Epidermal melanocyte (primary cell): ENCODE measurements around the gene THAP12.

ENCODE experiments used
- DNase-seq: peaks from one replicate; pipeline ENCODE4 v3.0.0; 2011; ENCODE audit warnings: low spot score; ENCODE audit not compliant: insufficient read length

THAP12 gene

DNA sequence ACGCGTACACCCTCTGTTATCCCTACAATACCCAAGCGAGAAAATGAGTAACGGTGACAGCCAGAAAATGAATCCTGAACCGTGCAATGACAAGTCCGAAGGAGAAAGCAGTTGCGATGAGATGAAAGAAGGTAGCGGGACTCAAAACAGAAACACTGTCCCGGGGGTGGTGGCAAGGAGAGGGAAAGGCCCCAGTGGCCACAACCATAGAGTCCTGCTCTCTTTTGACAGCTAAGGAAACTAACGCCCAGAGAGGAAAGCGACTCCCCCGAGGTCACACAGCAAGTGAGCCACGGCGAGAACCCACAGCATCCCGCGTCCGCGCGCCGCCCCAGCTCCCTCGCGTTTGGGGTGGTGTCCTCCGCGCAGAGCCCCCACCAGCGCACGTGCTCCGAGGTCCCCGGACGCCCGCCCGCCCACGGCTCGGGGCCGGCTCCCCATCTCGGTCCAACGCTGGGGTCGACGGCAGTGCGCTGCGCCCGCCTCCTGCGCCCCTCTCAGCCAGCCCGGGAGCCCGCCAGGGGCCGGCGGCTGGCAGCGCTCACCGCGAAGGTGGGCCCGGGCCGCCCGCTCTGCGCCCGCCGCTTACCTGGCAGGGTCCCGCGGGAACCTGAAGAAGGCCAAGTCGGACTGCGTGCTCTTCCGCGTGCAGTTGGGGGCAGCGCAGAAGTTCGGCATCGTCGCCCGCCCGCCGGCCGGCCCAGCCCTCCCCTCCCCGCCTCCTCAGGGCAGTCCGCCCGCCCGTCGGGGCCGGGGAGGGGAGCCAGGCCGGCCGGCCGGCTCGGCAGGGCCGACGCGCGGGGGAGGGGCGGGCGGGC lies 564 bp downstream of the THAP12 start:
- no peak for DNase-seq

DNA sequence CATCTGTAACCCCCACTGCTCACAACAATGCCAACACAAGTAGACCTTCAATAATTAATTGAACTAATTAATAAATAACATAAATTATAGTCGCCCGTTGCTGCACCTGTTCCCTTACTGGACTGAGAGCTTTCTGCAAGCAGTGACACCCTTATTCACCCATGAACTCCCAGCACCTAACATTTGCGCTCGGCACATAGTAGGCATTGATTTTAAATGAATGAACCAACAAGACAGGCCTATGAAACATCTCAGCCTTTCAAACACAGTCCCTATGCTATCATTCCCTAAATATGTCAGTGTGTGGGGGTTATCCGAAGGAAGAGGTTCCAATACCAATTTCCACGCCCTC lies 1.1 kb downstream of the THAP12 start:
- no peak for DNase-seq

DNA sequence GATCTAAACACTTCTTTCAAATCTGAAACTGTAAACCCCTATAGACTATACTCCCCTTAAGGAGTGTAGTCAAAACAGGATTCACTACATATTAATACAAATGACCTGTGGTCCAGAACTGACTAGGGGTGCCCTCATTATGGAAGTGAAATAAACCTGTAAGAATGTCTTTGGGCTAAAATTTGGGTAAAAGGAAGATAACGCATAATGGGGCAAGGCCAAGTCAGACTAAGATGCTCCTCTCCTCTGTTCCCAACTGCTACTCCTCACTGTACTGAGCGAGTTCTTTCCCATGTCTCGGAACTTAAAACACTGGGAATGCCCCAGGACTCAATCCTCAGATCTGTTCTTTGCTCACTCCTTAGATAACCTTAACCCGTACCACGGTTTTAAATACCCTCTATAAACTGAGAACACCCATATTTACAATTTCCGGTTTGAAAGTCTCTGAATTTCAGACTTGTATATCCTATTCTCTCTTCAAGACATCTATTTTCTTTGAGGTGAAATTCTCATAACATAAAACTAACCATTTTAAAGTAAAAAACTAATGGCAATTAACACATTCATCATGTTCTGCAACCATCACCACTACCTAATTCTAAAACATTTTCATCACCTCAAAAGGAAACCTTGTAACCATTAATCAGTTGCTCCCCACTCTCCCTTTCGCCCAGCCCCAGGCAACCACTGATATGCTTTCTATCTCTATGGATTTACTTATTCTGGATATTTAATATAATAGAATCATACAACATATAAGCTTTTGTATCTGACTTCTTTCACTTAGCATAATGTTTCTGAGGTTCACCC lies 4.0 kb downstream of the THAP12 start:
- DNase-seq, result no peak

DNA sequence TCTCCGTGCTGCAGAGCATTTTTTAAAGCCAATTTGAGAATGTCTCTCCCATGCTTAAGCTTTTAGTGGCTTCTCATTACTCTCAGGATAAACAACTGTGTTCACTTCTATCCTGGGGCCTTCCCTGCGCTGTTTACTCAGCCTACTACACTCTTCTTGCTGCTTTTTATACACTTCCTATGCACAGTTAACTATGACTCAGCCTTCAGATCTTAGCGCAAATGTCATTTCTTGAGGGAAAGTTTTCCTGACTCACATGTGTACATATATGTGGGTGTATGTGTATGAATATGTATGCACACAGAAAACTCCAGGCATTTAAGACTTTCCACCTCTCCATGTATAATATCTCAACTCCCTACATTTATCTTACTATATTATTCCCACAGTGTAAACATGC lies 9.8 kb downstream of the THAP12 start:
- DNase-seq, result no peak

DNA sequence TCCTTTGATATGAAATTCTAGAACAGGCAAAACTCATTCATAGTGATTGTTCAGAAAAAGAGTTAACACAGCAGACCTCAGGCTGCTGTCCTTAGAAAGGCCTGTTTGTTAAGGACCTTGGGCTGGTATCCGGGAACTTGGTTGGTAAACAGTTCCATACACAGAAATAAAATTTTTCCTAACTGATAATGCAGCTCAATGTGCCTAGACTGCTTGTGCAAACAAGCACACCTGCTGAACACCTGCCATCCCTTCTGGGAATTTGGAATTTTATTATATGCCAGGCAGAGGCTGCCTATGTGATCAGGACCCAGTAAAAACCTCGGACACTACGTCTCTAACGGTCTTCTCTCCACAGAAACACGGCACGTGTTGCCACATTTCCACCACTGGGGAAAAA lies 11.5 kb downstream of the THAP12 start:
- no peak for DNase-seq

DNA sequence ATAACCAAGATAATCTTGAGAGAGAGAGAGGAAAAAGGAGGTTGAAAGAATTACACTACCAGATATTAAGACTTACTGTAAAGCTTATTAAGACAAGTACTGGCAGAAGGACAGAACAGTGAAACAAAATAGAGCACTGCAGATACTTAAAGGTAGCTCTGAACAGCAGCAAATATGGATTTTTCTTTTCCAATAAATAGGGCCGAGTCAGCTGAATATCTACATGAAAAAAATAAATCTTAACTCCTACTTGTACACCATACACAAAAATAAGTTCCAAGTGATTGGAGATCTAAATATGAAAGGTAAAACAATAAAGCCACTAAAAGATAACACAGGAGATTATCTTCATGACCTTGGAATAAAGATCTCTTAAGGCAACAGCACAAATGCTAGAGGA lies 12.4 kb downstream of the THAP12 start:
- DNase-seq, result no peak

DNA sequence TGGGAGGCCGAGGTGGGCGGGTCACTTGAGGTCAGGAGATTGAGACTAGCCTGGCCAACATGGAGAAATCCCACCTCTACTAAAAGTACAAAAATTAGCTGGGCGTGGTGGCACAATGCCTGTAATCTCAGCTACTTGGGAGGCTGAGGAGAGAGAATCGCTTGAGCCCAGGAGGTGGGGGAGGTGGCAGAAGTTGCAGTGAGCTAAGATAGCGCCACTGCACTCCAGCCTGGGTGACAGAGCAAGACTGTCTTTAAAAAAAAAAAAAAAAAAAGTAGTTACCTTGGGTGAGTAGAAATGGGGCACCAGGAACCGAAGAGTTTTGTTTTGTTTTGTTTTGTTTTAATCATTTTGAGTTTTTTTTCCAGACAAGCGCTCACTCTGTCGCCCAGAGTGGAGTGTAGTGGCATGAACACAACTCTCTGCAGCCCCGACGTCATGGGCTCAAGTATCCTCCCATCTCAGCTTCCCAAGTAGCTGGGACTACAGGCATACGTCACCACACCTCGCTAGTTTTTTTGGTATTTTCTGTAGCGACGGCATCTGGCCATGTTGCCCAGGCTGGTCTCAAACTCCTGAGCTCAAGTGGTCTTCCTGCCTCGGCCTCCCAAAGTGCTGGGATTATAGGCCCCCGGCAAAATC lies 15.8 kb downstream of the THAP12 start:
- no peak for DNase-seq

DNA sequence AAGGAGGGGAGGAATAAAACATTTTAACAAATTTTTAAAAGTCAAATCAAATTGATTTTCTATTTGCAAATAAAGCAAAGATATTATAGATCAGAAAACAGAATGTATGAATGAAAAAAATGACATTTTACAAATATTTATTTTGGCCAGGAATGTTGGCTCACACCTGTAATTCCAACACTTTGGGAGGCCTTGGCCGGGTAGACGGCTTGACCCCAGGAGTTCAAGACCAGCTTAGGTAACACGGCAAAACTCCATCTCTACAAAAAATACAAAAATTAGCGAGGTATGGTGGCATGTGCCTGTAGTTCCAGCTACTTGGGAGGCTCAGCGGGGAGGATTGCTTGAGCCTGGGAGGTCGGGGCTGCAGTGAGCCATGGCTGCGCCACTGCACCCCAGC lies 18.2 kb downstream of the THAP12 start:
- no peak for DNase-seq

DNA sequence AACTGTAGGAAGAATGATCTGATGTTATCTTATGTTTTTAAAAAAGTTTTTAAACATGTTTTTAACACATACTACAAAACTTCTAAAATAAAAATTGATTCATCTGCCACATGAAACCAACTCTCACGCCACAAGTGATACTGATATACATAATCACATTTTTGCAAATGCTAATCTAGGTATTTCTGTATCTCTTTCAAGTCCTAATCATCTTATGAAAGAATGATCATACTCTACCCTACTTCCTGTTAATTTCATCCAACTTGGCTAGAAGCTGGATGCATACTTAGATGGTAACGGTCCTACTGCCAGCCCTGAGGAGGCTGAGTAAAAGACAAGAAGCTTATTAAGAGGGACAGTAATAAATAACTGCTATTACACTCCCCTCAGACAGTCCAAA lies 19.2 kb downstream of the THAP12 start:
- no peak for DNase-seq

DNA sequence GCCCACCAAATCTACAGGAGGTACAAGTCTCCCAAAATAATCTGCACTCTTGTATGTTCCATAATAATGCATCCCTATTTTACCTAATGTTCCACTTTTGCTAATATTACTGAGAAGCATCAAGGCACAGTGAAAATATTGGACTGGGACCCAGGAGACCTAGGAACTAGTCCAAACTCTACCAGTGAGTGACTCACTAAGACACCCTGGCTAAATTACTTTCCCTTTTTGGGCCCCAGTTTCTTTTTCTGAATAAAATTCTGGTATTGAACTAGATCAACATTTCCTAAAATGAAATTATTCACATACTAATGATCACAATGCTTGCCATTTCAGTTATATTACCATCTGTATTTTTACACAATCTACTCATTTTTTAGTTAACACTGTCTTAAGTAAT lies 19.6 kb downstream of the THAP12 start:
- DNase-seq, result no peak

DNA sequence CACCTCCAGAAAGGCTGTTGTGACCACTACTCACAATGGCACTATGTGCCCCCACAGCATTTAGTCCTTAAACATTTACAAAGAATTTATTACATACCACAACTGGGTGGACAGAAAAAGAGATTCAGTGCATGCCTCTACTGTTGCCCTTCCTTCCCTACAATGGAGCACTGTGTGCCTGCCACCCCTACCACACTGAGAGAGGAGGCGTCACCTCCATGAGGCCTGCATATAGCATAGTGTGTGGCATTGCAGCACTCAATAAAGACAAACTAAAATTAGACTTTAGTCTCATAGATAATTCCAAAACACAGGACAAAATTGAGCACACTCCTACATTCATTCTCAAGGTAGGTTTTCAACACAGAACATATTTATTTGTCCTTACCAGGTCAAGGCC lies 25.8 kb downstream of the THAP12 start:
- no peak for DNase-seq

DNA sequence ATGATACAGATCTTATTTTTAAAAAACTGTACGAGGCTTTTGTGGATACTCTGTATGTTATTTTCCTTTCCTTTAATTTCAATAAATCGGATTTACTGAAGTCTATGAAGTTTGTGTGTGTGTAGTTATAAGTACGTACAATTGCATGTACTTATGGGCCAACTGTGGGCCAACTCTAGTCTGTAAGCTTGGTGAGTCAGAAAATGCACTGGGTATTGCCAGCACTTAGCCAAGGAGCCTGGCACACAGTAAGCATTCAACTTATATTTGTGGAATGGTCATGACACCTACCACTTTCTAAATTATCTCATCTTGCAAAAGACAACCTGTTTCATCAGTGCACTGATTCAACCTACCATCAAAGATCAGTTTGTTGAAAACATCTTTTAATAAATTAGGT lies 32.6 kb downstream of the THAP12 start:
- DNase-seq, result no peak

DNA sequence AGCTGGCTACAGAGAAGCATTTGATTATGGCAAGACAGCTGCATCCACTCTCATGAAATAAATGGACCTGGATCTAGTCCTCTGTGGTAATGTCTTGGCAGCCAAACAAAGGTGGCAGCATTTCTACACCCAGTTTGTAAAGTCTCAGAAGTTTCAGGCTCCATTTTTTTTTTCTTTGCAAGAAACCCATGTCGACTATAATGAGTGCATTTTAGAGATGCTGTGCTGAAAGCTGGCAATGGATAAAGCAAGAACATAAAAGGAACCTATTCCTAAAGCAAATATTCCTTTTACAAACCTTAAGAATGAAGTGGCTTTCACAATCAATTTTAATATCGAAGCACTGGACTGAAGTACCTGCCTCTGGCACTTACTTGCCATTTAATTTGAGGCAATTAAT lies 33.5 kb downstream of the THAP12 start:
- DNase-seq, result no peak

DNA sequence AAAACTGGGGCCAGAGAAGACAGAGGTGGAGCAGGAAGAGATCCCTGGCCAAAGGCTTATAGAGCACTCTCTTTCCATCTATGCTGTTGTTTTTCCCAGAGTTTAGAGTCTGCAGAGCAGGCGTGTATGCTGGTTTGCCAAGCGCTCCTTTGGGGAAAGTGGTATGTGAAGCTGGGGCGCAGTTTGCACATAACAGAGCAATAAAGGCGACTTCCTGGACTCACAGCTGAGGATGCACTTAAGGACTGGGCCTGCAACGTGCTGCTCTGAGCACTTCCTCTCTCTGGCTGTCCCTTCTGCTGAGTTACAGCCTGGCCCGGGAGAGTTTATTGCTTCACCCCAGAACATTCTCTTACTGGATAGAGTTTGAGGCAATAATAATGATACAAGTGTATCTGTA lies 41.7 kb downstream of the THAP12 start:
- no peak for DNase-seq

DNA sequence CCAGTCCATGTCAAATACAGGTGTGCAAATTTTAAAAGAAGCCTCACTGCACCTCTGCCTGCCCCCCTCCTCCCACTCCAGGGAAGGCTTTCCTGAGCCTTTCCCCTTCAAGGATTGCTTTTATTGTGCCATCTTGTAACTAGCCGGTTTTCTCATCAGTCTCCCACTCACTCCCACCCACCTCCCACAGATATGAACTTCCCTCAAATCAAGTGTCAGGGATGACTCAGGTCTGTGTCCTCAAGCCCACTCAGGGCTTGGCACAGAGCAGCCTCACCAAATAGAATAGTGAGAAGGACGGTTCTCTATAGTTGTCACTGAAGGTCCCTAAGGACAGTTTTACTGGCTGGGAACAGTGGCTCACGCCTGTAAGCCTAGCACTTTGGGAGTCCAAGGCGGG lies 43.0 kb downstream of the THAP12 start:
- DNase-seq, result no peak

DNA sequence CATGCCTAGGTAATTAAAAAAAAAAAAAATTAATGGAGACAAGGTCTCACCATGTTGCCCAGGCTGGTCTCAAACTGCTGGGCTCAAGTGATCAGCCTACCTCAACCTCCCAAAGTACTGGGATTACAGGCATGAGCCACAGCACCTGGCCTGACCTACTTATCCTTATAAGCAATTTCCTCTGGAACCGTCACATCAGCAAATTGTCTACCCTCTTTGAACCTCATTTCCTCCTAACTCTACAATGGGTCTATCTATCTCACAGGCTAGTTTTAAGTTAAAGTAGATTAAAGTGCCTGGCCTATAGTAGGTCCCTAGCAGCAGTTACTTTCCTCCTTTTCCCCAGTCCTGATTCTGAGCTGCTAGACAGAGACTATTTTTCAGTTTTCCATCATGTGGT lies 43.5 kb downstream of the THAP12 start:
- no peak for DNase-seq

DNA sequence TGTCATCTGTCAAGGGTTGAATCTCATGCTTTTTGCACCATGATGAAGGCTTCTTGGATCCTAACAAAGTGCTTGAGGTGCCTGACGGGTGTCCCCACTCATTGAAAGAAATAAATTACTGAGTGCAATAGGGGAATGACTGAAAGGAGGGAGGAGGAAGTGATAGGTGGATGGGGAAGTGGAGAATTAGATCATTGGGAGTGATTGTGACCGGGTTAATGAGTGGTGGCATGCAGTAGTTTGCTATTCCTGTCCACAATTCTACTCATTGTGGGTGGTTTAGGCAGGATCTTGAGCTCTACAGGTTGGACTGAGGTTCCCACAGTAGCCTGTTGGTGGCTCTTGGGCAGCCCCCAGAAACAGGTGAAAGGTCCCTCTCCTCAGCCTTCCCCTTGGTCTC lies 44.3 kb downstream of the THAP12 start:
- DNase-seq, result no peak

DNA sequence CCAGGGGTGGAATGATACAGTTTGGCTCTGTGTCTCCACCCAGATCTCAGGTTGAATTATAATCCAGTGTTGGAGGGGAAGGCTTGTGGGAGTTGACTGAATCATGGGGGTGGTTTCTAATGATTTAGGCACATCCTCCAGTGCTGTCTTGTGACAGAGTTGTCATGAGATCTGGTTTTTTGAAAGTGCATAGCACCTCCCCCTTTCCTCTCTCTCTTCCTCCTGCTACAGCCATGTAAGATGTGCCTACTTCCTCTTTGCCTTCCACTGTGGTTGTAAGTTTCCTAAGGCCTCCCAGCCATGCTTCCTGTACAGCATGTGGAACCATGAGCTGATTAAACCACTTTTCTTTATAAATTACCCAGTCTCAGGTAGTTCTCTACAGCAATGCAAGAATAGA lies 45.1 kb downstream of the THAP12 start:
- DNase-seq, result no peak

DNA sequence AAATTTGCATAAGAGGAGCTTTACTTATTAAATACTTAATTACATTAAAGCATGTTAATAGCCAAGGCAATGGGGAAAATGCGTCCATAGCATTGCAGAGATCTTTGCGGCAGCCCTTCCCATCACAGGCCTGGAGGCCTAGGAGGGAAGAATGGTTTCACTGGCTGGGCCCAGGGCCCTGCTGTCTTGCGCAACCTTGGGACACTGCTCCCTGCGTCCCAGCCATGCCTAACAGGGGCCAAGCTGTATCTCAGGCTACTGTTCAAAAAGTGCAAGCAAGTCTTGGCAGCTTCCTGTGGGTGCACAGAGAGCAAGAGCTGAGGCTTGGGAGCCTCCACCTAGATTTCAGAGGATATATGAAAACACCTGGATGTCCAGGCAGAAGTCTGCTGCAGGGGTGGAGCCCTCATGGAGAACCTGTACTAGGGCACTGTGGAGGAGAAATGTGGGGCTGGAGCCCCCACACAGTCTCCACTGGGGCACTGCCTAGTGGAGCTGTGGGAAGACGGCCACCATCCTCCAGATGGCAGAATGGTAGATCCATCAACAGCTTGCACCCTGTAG lies 46.0 kb downstream of the THAP12 start:
- DNase-seq, result no peak

DNA sequence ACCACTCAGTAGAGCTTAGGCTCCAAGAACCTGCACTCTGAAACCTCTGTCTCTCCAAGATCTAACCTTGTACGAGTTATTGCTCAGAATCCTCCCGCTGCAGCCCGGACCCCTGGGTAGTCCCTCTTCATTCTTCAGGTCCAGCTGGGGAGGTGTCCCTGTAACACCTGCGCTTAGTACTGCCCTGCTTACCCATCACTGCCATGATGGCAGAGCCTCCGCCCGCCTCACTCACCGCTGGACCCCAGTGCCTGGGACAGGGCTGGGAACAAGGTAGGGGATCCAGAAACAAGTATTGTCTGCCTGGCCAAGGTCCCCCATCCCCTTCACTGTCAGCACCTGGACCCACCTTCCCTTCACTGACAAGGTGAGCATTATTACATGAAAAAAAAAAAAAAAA lies 50.3 kb downstream of the THAP12 start:
- DNase-seq, result no peak

DNA sequence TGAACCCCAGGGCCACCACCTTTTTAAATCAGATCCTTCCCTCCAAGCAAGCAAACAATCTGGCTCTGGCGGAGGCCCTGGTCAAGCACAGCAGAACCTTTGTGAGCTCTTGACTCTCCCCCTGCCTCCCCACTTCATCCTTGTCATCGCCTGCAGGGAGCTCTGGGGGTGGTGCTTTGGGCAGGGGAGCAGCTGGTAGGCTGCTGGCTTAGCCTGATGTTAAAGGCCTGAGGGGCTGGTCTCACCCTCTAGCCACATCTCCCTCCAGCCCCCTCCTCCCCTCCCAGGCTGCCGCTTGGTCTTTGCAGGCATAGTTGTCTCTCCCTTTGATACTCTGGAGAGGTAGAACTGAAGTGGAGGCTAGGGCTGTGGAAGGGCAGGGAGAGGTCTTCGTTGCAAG lies 50.9 kb downstream of the THAP12 start:
- DNase-seq, result no peak

DNA sequence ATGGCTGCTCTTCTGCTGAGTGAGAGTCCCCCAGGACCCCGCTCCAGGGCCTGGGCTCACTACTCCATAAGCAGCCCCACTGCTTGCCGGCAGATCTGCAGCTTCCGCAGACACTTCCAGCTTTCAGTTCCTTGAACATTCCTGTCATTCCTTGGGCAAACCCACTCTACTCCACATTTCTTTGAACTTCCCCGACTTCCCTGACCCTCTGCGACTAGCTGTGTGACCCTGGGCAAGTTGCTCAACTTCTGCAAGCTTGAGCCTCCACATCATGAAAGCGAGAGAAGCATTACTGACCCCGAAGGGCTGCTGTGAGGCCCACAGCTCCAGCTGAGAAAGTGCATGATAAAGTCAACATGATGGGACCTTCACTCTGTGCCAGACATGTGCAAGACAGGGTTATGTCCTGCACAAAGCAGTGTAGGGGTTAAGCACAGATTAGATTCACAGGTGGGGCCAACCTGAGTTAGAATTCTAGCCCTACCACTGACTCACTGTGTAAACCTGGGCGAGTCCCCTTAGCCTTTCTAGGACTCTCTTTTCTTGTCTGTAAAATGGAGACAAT lies 51.8 kb downstream of the THAP12 start:
- DNase-seq, result no peak
